GM12874 (cell line): ENCODE measurements around the gene TMEM219.

Source experiments
- TF ChIP-seq, protein P1 (sequence below): IDR thresholded peaks from 2 replicates; pipeline ENCODE4 v1.5.1; 2011; ENCODE audit warnings: low read depth, mild to moderate bottlenecking, control low read depth, low read length, moderate library complexity; ENCODE audit not compliant: insufficient read depth

The TMEM219 gene

DNA sequence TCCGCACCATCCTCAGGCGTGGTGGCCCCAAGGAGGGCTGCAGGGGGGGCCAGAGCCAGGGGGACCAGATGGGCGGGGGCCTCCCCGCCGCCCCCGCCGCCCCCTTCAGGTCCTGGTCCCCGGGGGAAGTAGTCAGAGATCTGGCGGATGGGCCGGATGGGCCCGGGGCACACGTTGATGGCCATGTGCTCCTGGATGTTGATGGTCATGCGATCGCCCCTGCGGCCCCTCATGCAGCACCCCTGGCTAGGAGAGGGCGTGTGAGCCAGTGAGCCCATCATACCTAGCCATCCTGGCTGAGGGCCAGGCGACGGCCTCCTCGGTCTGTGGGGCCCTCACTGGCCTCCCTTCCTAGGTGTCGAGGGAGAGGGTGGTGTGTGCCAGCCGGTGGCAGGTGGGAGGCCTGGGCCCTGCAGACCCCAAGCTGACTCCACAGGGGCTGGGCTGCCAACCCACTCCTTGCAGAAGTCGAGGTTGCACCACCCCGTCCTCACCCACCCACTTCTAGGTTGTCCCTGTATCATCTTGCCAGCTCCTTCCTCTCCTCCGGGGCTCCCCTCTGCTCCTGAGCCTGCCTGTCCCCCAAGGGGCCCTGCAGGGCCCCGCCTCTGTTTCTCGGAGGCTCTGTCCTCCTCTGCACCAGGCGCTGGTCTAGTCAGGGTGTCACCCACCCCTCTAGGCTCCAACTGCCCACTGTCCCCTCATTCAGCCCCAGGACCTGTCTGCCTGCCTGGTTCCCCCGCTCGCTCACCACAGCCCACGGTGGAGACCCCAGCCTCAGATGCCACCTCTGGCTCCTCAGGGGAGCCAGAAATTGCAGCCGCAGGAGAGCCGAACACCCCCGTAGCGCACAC is 48.3 kb downstream of the TMEM219 start:
- TF ChIP-seq, protein P1, sequence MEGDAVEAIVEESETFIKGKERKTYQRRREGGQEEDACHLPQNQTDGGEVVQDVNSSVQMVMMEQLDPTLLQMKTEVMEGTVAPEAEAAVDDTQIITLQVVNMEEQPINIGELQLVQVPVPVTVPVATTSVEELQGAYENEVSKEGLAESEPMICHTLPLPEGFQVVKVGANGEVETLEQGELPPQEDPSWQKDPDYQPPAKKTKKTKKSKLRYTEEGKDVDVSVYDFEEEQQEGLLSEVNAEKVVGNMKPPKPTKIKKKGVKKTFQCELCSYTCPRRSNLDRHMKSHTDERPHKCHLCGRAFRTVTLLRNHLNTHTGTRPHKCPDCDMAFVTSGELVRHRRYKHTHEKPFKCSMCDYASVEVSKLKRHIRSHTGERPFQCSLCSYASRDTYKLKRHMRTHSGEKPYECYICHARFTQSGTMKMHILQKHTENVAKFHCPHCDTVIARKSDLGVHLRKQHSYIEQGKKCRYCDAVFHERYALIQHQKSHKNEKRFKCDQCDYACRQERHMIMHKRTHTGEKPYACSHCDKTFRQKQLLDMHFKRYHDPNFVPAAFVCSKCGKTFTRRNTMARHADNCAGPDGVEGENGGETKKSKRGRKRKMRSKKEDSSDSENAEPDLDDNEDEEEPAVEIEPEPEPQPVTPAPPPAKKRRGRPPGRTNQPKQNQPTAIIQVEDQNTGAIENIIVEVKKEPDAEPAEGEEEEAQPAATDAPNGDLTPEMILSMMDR: no peak

- TF ChIP-seq, protein P1: no peak
Measured at GRCh38 chr16:30010844-30011713, 49.2 kb downstream of the TMEM219 start, which contains the start of gene DOC2A. DOC2A (minus strand) TSS chr16:30011027; CDS start chr16:30010222, 805 bp downstream.

DNA sequence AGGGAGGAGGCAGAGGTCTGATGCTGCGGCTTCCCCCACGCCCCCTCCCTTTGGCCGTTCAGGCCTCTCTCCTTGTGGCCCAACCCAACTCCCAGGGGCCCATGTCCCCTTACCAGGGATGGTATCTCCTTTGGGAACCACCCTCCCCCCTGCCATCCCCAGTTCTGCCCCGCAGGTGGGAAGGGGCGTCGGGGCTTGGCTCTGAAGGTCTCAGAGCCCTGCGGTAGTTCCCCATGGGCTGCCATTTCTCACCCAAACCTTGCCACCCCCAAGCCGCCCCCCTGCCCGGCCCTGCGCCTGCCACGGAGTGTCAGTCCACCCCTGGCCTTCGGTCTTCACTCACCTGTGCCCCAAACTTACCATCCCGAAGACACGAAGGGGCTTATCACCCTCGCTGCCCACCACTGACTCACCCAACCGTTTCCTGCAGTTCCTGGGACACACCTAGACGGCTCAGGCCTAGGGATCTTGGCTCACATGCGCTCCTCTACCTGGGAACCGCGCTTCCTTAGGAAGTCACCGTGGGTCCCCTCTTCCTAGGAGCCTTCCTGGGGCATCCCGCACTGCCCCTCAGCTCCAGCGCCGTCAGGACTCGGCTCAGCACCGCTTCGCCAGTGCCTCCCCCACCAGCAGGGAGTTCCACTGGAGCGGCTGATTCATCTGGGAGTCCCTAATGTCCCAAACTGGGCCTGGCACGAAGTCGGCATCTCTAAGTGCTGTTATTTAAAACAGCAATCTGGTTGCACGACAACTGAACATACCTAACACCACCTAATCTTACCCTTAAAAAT is 50.0 kb downstream of the TMEM219 start:
- TF ChIP-seq, protein P1: no peak

- TF ChIP-seq, protein P1: no peak
Measured at GRCh38 chr16:30016555-30017276, 54.8 kb downstream of the TMEM219 start.

DNA sequence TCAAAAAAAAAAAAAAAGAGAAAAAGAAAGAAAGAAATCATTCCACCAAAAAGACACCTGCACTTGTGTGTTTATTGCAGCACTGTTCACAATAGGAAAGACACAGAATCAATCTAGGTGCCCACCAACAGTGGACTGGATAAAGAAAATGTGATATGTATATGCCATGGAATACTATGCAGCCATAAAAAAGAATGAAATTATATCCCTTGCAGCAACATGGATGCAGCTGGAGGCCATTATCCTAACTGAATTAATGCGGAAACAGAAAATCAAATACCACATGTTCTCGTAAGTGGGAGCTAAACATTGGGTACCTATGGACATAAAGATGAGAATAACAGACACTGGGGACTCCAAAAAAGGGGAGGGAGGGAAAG is 55.4 kb downstream of the TMEM219 start:
- TF ChIP-seq, protein P1: no peak

DNA sequence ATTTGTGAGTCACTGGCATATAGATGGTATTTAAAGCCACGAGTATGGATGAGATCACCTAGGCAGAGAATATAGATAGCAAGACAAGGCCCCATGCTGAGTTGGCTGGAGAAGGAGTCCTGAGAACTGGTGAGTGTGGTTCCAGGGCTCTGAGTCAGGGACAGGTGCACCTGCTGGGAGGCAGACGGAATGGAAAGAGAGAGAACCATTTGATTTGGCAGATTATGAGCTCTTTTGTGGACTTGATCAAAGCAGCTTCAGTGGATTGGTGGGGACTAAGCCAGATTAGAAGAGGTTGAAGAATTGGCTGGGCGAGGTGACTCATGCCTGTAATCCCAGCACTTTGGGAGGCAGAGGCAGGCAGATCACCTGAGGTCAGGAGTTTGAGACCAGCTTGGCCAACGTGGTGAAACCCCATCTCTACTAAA is 56.9 kb downstream of the TMEM219 start:
- TF ChIP-seq, protein P1: no peak
